H9 (cell line): ENCODE data around the gene ZNF771. TPM values are rescaled to one million over a fixed set of nuclear protein-coding genes. Genes with fewer than 3 reads are reported as not detected.

Experiments
- DNase-seq: peaks from one replicate; pipeline ENCODE4 v3.0.0-alpha.2; 2017
- H2AFZ ChIP-seq: one replicate; pipeline ENCODE4 v1.6.1; 2013; ENCODE audit warnings: mild to moderate bottlenecking, low read length, control low read depth, moderate library complexity
- H2AK5ac ChIP-seq: 2 replicates; pipeline ENCODE4 v1.6.1; 2013; ENCODE audit warnings: low read length, control low read depth, mixed read lengths; ENCODE audit not compliant: insufficient read length
- H2BK120ac ChIP-seq: one replicate; pipeline ENCODE4 v1.6.1; 2013; ENCODE audit warnings: low read depth, mild to moderate bottlenecking, low read length, control low read depth, inconsistent platforms; ENCODE audit not compliant: poor library complexity, severe bottlenecking
- H2BK12ac ChIP-seq: 2 replicates; pipeline ENCODE4 v1.6.1; 2013; ENCODE audit warnings: low read length, control low read depth, mixed read lengths, low read depth; ENCODE audit not compliant: insufficient read length
- H2BK15ac ChIP-seq: 2 replicates; pipeline ENCODE4 v1.6.1; 2013; ENCODE audit warnings: low read depth, low read length, control low read depth
- H2BK20ac ChIP-seq: one replicate; pipeline ENCODE4 v1.6.1; 2013; ENCODE audit warnings: low read depth, mild to moderate bottlenecking, low read length, control low read depth, inconsistent platforms; ENCODE audit not compliant: poor library complexity, severe bottlenecking
- H2BK5ac ChIP-seq: 2 replicates; pipeline ENCODE4 v1.6.1; 2013; ENCODE audit warnings: low read length, control low read depth, mixed read lengths; ENCODE audit not compliant: insufficient read length
- H3K14ac ChIP-seq: 2 replicates; pipeline ENCODE4 v1.6.1; 2013; ENCODE audit warnings: low read length, control low read depth; ENCODE audit not compliant: insufficient read depth
- H3K18ac ChIP-seq: 2 replicates; pipeline ENCODE4 v1.6.1; 2013; ENCODE audit warnings: low read depth, mild to moderate bottlenecking, mixed read lengths, low read length, control low read depth; ENCODE audit not compliant: insufficient read length
- H3K23ac ChIP-seq: 2 replicates; pipeline ENCODE4 v1.6.1; 2013; ENCODE audit warnings: low read length, control low read depth, mixed read lengths, low read depth; ENCODE audit not compliant: insufficient read length
- H3K23me2 ChIP-seq: 2 replicates; pipeline ENCODE4 v1.6.1; 2013; ENCODE audit warnings: low read depth, mild to moderate bottlenecking, mixed read lengths, low read length, control low read depth; ENCODE audit not compliant: insufficient read length, poor library complexity, severe bottlenecking
- H3K27ac ChIP-seq: 2 replicates; pipeline ENCODE4 v1.5.1; 2013; ENCODE audit warnings: low read length, control low read depth, mixed read lengths, low read depth; ENCODE audit not compliant: insufficient read length
- H3K27me3 ChIP-seq: 2 replicates; pipeline ENCODE4 v1.6.1; 2013; ENCODE audit warnings: low read length, control low read depth, inconsistent platforms; ENCODE audit not compliant: insufficient read depth
- H3K4ac ChIP-seq: 2 replicates; pipeline ENCODE4 v1.6.1; 2013; ENCODE audit warnings: low read depth, mild to moderate bottlenecking, control low read depth, inconsistent platforms, low read length, moderate library complexity
- H3K4me1 ChIP-seq: 2 replicates; pipeline ENCODE4 v1.6.1; 2013; ENCODE audit warnings: low read length, control low read depth, inconsistent platforms; ENCODE audit not compliant: insufficient read depth
- H3K4me2 ChIP-seq: 2 replicates; pipeline ENCODE4 v1.6.1; 2013; ENCODE audit warnings: low read length, control low read depth, mixed read lengths; ENCODE audit not compliant: insufficient read length, insufficient read depth
- H3K56ac ChIP-seq: 2 replicates; pipeline ENCODE4 v1.6.1; 2013; ENCODE audit warnings: low read depth, mild to moderate bottlenecking, mixed read lengths, low read length, control low read depth; ENCODE audit not compliant: insufficient read length
- H3K79me1 ChIP-seq: 2 replicates; pipeline ENCODE4 v1.6.1; 2013; ENCODE audit warnings: low read depth, mild to moderate bottlenecking, moderate library complexity, low read length, control low read depth, inconsistent platforms; ENCODE audit not compliant: insufficient read depth, poor library complexity, severe bottlenecking
- H3K79me2 ChIP-seq: 2 replicates; pipeline ENCODE4 v1.6.1; 2013; ENCODE audit warnings: low read length, control low read depth, inconsistent platforms; ENCODE audit not compliant: insufficient read depth
- H3K9ac ChIP-seq: 2 replicates; pipeline ENCODE4 v1.6.1; 2013; ENCODE audit warnings: low read length, control low read depth, mixed read lengths; ENCODE audit not compliant: insufficient read length; ENCODE audit errors: extremely low read depth
- H3K9me3 ChIP-seq: one replicate; pipeline ENCODE4 v1.6.1; 2013; ENCODE audit warnings: low read depth, low read length, inconsistent platforms; ENCODE audit not compliant: control insufficient read depth
- H3T11ph ChIP-seq: one replicate; pipeline ENCODE4 v1.6.1; 2013; ENCODE audit warnings: mild to moderate bottlenecking, low read length, control low read depth, inconsistent platforms
- H4K20me1 ChIP-seq: one replicate; pipeline ENCODE4 v1.6.1; 2013; ENCODE audit not compliant: control insufficient read depth, insufficient read length, insufficient read depth
- H4K5ac ChIP-seq: 2 replicates; pipeline ENCODE4 v1.6.1; 2013; ENCODE audit warnings: low read depth, mild to moderate bottlenecking, mixed read lengths, low read length, control low read depth; ENCODE audit not compliant: insufficient read length
- H4K8ac ChIP-seq: replicated peaks from 2 replicates; pipeline ENCODE4 v1.6.1; 2013; ENCODE audit warnings: low read length, control low read depth, mixed read lengths, low read depth; ENCODE audit not compliant: insufficient read length
- H4K91ac ChIP-seq: 2 replicates; pipeline ENCODE4 v1.6.1; 2013; ENCODE audit warnings: low read depth, mild to moderate bottlenecking, moderate library complexity, mixed read lengths, low read length, control low read depth; ENCODE audit not compliant: insufficient read length
- H3K27ac Mint-ChIP-seq, 3 experiments: 2 replicates in 2 of 3; 3 replicates in 1 of 3; pipeline ENCODE4 v1.8.0; 2020 to 2021; ENCODE audit warnings: mixed read lengths in 3 of 3, mild to moderate bottlenecking in 1 of 3, moderate library complexity in 1 of 3
- H3K27me3 Mint-ChIP-seq: 2 replicates; pipeline ENCODE4 v1.8.0; 2021; ENCODE audit warnings: low read depth, mild to moderate bottlenecking, moderate library complexity, mixed read lengths
- H3K36me3 Mint-ChIP-seq, 3 experiments: 2 replicates in 2 of 3; 3 replicates in 1 of 3; pipeline ENCODE4 v1.8.0; 2020 to 2021; ENCODE audit warnings: low read depth in 3 of 3, mixed read lengths in 3 of 3; ENCODE audit not compliant: insufficient read depth in 1 of 3
- H3K4me1 Mint-ChIP-seq, 2 experiments: 2 replicates each; pipeline ENCODE4 v1.8.0; 2020; ENCODE audit warnings: mixed read lengths in 2 of 2
- H3K4me3 Mint-ChIP-seq, 2 experiments: 2 replicates in 1 of 2; 3 replicates in 1 of 2; pipeline ENCODE4 v1.8.0; 2020 to 2021; ENCODE audit warnings: mild to moderate bottlenecking in 2 of 2, mixed read lengths in 2 of 2, moderate library complexity in 1 of 2
- H3K9me3 Mint-ChIP-seq, 2 experiments: 2 replicates in 1 of 2; 3 replicates in 1 of 2; pipeline ENCODE4 v1.8.0; 2020; ENCODE audit warnings: mild to moderate bottlenecking in 2 of 2, mixed read lengths in 2 of 2, moderate library complexity in 1 of 2
- CTCF ChIP-seq: fragments of 200-600 bp; sonication (generic); conservative IDR thresholded peaks from 3 replicates; pipeline ENCODE4 v1.8.0; 2021; ENCODE audit warnings: antibody characterized with exemption, mild to moderate bottlenecking
- WGBS: extraction: QIAGEN DNeasy Blood & Tissue Kit; methylation state at CpG from one replicate; pipeline ENCODE4 v1.1.7; 2013; ENCODE audit warnings: missing lambda C conversion rate, low lambda C conversion rate, mixed read lengths; ENCODE audit not compliant: insufficient read length; ENCODE audit errors: extremely low coverage; 5-methylcytosine and 5-hydroxymethylcytosine counted together
- total RNA-seq: library from RNA; stranded (reverse); gene quantifications from 2 replicates; pipeline ENCODE4 v1.2.1, GENCODE V29; 2021

Gene ZNF771
- total RNA-seq, 1 experiment from 2014 or later: 10.5 TPM

DNA sequence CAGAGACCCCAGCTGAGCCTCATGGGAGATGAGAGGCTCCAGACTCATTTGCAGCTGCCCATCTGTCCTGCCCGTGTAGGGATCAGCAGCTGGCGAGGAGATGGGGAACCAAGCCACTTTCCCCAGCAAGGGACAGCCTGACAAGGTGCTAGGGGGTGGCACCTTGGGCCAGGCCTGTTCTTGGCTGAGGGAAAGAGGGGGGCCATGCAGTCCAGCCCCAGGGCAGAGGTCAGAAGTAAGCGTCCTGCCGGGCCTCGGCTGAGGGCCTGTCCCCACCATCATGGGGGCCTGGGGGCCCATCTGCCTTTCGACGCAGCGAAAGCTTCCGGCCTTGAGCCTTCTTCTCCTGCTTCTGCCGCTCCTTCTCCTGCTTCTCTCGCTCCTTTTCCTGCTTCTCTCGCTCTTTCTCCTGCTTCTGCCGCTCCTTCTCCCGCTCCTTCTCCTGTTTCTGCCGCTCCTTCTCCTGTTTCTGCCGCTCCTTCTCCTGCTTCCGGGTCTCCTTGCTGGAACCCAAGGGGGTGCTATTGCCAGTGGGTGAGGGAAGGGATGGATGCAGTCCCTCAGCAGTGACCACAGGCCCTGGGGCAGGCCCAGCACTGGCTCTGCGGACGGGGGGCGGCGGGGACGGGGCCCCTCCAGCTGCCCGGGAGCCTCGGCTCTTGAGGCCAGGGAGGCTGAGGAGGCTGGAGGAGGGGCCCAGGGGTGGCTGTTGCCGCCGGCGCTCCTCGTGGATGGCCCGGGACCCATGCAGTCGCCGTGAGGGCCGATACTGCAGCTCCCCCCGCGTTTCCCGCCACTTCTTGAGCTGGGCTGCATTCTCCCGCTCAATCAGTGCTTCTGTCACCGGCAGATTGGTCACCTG is 49.5 kb upstream of the ZNF771 start:
- H3K79me1 ChIP-seq: peaks cover 8% of the 10 kb centered on the region
- H3T11ph ChIP-seq: no peak overlapping the region
- TF ChIP-seq CTCF: no peak
- no peak overlapping the region for H3K23ac ChIP-seq
- 0 out of 5 replicates have a peak, but pooled peaks cover 0 to 2% of the 10 kb centered on the region in 2 experiments for H3K9me3 Mint-ChIP-seq
- no peak overlapping the region for H2BK120ac ChIP-seq
- no peak overlapping the region for H4K8ac ChIP-seq
- no peak overlapping the region for H3K56ac ChIP-seq
- no peaks in the 10 kb centered on the region for H3K9me3 ChIP-seq
- H3K23me2 ChIP-seq: peaks cover 13% of the 10 kb centered on the region
- peaks cover 19 to 56% (median 45%) of the 10 kb centered on the region in 3 experiments for H3K36me3 Mint-ChIP-seq
- no peaks in the 10 kb centered on the region; the same call in 1 of the 2 replicates for H3K27me3 Mint-ChIP-seq
- no peaks in the 10 kb centered on the region for H3K4me1 ChIP-seq
- no peak overlapping the region for H4K5ac ChIP-seq
- no peaks in the 10 kb centered on the region for H4K20me1 ChIP-seq
- H4K91ac ChIP-seq: no peak overlapping the region
- peaks cover 23 to 36% of the 10 kb centered on the region in 2 experiments for H3K4me1 Mint-ChIP-seq
- no peak overlapping the region for H2AFZ ChIP-seq
- no peak overlapping the region for H3K4me2 ChIP-seq
- H2BK15ac ChIP-seq: no peak overlapping the region
- no peak overlapping the region for H2BK12ac ChIP-seq
- no peak overlapping the region for H3K9ac ChIP-seq
- WGBS: no CpG with 5 or more reads among the region's 37 CpGs
- no peak for DNase-seq
- peaks cover 3% of the 10 kb centered on the region; the same call in 1 of the 2 replicates for H3K79me2 ChIP-seq
- H2BK20ac ChIP-seq: no peak overlapping the region
- no peak overlapping the region for H3K4me3 Mint-ChIP-seq
- no peak overlapping the region for H3K4ac ChIP-seq
- H3K27ac ChIP-seq: no peak overlapping the region
- H3K27me3 ChIP-seq: no peaks in the 10 kb centered on the region
- H3K18ac ChIP-seq: no peak overlapping the region
- H2AK5ac ChIP-seq: no peak overlapping the region
- peak overlapping the region in 1 of 3 experiments; percentile 93; a peak in 2 of 7 replicates for H3K27ac Mint-ChIP-seq
- no peak overlapping the region for H3K14ac ChIP-seq
- no peak overlapping the region for H2BK5ac ChIP-seq
